Effector memory CD8-positive, alpha-beta T cell (primary cell): ENCODE data around the gene TBX4.
"Not testable (repeated sequence)": the region's sequence is repeated elsewhere in the genome, so short reads cannot be mapped to it uniquely, and the experiment has no call there.

Experiments used
- ATAC-seq: fragments of 150-1000 bp; cut with Tn5 transposase; replicated peaks from 2 replicates; pipeline ENCODE4 v1.10.0; 2021; ENCODE audit warnings: mild to moderate bottlenecking, moderate library complexity
- DNase-seq, 3 experiments: peaks; one replicate each; pipeline ENCODE4 v3.0.0; 2021
- H3K27ac Mint-ChIP-seq, 2 donors: one replicate each; pipeline ENCODE4 v1.8.0; 2022; ENCODE audit warnings: mild to moderate bottlenecking in 2 of 2, mixed read lengths in 2 of 2, moderate library complexity in 2 of 2
- H3K27me3 Mint-ChIP-seq, 2 donors: one replicate each; pipeline ENCODE4 v1.8.0; 2022; ENCODE audit warnings: mixed read lengths in 2 of 2
- H3K36me3 Mint-ChIP-seq: one replicate; pipeline ENCODE4 v1.8.0; 2022; ENCODE audit warnings: mild to moderate bottlenecking, moderate library complexity, mixed read lengths; ENCODE audit not compliant: insufficient read depth
- H3K4me1 Mint-ChIP-seq, 2 donors: one replicate each; pipeline ENCODE4 v1.8.0; 2022; ENCODE audit warnings: low read depth in 2 of 2, mixed read lengths in 2 of 2
- H3K4me3 Mint-ChIP-seq, 2 donors: one replicate each; pipeline ENCODE4 v1.8.0; 2022; ENCODE audit warnings: mild to moderate bottlenecking in 2 of 2, mixed read lengths in 2 of 2, moderate library complexity in 2 of 2
- H3K9me3 Mint-ChIP-seq, 2 donors: one replicate each; pipeline ENCODE4 v1.8.0; 2022; ENCODE audit warnings: mixed read lengths in 2 of 2

Gene TBX4

GRCh38 chr17:61448042-61448441 lies 4.2 kb upstream of the TBX4 start:
- H3K9me3 Mint-ChIP-seq = no peaks in the 10 kb centered on the region
- no peak overlapping the region for H3K4me3 Mint-ChIP-seq
- H3K36me3 Mint-ChIP-seq = peaks cover 5% of the 10 kb centered on the region
- H3K27ac Mint-ChIP-seq = no peak overlapping the region
- no peak for DNase-seq
- no peak for ATAC-seq
- peaks cover 0 to 7% of the 10 kb centered on the region in 2 donors for H3K4me1 Mint-ChIP-seq
- peaks cover 36 to 82% of the 10 kb centered on the region in 2 donors for H3K27me3 Mint-ChIP-seq

- ATAC-seq, H3K36me3 Mint-ChIP-seq, H3K27ac Mint-ChIP-seq, H3K9me3 Mint-ChIP-seq, DNase-seq, H3K4me1 Mint-ChIP-seq, H3K4me3 Mint-ChIP-seq: not testable (repeated sequence)
- peaks cover 47 to 87% of the 10 kb centered on the region in 2 donors for H3K27me3 Mint-ChIP-seq
Measured at GRCh38 chr17:61449140-61449539, 3.1 kb upstream of the TBX4 start.

- peaks cover 50 to 87% of the 10 kb centered on the region in 2 donors for H3K27me3 Mint-ChIP-seq
- peaks cover 5% of the 10 kb centered on the region for H3K36me3 Mint-ChIP-seq
- ATAC-seq (no peak), DNase-seq (no peak)
- no peak overlapping the region for H3K4me3 Mint-ChIP-seq
- peaks cover 5 to 12% of the 10 kb centered on the region in 2 donors for H3K4me1 Mint-ChIP-seq
- H3K9me3 Mint-ChIP-seq = no peaks in the 10 kb centered on the region
- H3K27ac Mint-ChIP-seq = no peak overlapping the region
Measured at GRCh38 chr17:61449707-61450640, 2.2 kb upstream of the TBX4 start.

GRCh38 chr17:61450641-61451537 lies 1.3 kb upstream of the TBX4 start:
- Mint-ChIP-seq H3K4me1 (peaks cover 11 to 12% of the 10 kb centered on the region in 2 donors), H3K27ac (no peak overlapping the region), H3K4me3 (peak overlapping the region; percentile 49 to 60), H3K27me3 (peaks cover 58 to 87% of the 10 kb centered on the region in 2 donors), H3K36me3 (peaks cover 5% of the 10 kb centered on the region), H3K9me3 (no peaks in the 10 kb centered on the region)
- DNase-seq = no peak
- ATAC-seq = no peak

- ATAC-seq (peak; percentile 17), DNase-seq (no peak)
- Mint-ChIP-seq H3K36me3 (peaks cover 5% of the 10 kb centered on the region), H3K27me3 (peaks cover 57 to 89% of the 10 kb centered on the region in 2 donors), H3K4me3 (peak overlapping the region in 1 of 2 donors; percentile 60), H3K9me3 (no peaks in the 10 kb centered on the region), H3K27ac (no peak overlapping the region), H3K4me1 (peaks cover 11 to 12% of the 10 kb centered on the region in 2 donors)
Measured at GRCh38 chr17:61451538-61452300, 503 bp upstream of the TBX4 start.

GRCh38 chr17:61453566-61454380 lies 1.6 kb downstream of the TBX4 start:
- Mint-ChIP-seq H3K27ac (no peak overlapping the region), H3K9me3 (no peaks in the 10 kb centered on the region), H3K4me1 (peaks cover 17 to 18% of the 10 kb centered on the region in 2 donors), H3K27me3 (peaks cover 74 to 90% of the 10 kb centered on the region in 2 donors), H3K36me3 (peaks cover 5% of the 10 kb centered on the region), H3K4me3 (peak overlapping the region; percentile 43 to 45)
- DNase-seq (no peak), ATAC-seq (no peak)

- H3K27me3 Mint-ChIP-seq = peaks cover 83 to 90% of the 10 kb centered on the region in 2 donors
- no peaks in the 10 kb centered on the region for H3K9me3 Mint-ChIP-seq
- H3K27ac Mint-ChIP-seq = no peak overlapping the region
- peaks cover 17 to 18% of the 10 kb centered on the region in 2 donors for H3K4me1 Mint-ChIP-seq
- peaks cover 5% of the 10 kb centered on the region for H3K36me3 Mint-ChIP-seq
- peak overlapping the region; percentile 43 to 45 for H3K4me3 Mint-ChIP-seq
- DNase-seq = no peak
- no peak for ATAC-seq
Measured at GRCh38 chr17:61454381-61455323, 2.4 kb downstream of the TBX4 start.

GRCh38 chr17:61455324-61456060 lies 3.3 kb downstream of the TBX4 start:
- H3K4me3 Mint-ChIP-seq = peak overlapping the region in 1 of 2 donors; percentile 31
- no peak overlapping the region for H3K27ac Mint-ChIP-seq
- H3K9me3 Mint-ChIP-seq = no peaks in the 10 kb centered on the region
- peaks cover 17 to 18% of the 10 kb centered on the region in 2 donors for H3K4me1 Mint-ChIP-seq
- ATAC-seq (no peak), DNase-seq (no peak)
- H3K36me3 Mint-ChIP-seq = peaks cover 5% of the 10 kb centered on the region
- peaks cover 83 to 90% of the 10 kb centered on the region in 2 donors for H3K27me3 Mint-ChIP-seq

GRCh38 chr17:61456061-61456681 lies 3.9 kb downstream of the TBX4 start:
- Mint-ChIP-seq H3K9me3 (no peaks in the 10 kb centered on the region), H3K4me1 (peaks cover 15 to 18% of the 10 kb centered on the region in 2 donors), H3K27ac (no peak overlapping the region), H3K36me3 (no peaks in the 10 kb centered on the region), H3K4me3 (no peak overlapping the region), H3K27me3 (peaks cover 83 to 90% of the 10 kb centered on the region in 2 donors)
- ATAC-seq = no peak
- DNase-seq = no peak

GRCh38 chr17:61456688-61457225 lies 4.5 kb downstream of the TBX4 start:
- Mint-ChIP-seq H3K4me1 (peaks cover 15 to 19% of the 10 kb centered on the region in 2 donors), H3K27ac (no peak overlapping the region), H3K9me3 (no peaks in the 10 kb centered on the region), H3K4me3 (peak overlapping the region; percentile 57 to 71), H3K36me3 (no peaks in the 10 kb centered on the region), H3K27me3 (peaks cover 86 to 92% of the 10 kb centered on the region in 2 donors)
- DNase-seq (no peak), ATAC-seq (no peak)
